GM20431 (cell line): ENCODE measurements around the gene FBXW7.

Experiments
- in situ Hi-C: fragments of 300-500 bp; cut with MseI, MboI; formaldehyde crosslinking; loops from one replicate; pipeline ENCODE4 v1.15.0; 2020; ENCODE audit warnings: low sequenced_read_pairs; ENCODE audit not compliant: unreplicated experiment

Gene FBXW7, protein sequence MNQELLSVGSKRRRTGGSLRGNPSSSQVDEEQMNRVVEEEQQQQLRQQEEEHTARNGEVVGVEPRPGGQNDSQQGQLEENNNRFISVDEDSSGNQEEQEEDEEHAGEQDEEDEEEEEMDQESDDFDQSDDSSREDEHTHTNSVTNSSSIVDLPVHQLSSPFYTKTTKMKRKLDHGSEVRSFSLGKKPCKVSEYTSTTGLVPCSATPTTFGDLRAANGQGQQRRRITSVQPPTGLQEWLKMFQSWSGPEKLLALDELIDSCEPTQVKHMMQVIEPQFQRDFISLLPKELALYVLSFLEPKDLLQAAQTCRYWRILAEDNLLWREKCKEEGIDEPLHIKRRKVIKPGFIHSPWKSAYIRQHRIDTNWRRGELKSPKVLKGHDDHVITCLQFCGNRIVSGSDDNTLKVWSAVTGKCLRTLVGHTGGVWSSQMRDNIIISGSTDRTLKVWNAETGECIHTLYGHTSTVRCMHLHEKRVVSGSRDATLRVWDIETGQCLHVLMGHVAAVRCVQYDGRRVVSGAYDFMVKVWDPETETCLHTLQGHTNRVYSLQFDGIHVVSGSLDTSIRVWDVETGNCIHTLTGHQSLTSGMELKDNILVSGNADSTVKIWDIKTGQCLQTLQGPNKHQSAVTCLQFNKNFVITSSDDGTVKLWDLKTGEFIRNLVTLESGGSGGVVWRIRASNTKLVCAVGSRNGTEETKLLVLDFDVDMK

GRCh38 chr4:152535903-152536544 lies at the start of gene FBXW7:
Gene FBXW7, minus strand, starts transcription at chr4:152536092. Its CDS starts 124,289 bp downstream, at chr4:152411803.
- in situ Hi-C loops: no loop called here

DNA sequence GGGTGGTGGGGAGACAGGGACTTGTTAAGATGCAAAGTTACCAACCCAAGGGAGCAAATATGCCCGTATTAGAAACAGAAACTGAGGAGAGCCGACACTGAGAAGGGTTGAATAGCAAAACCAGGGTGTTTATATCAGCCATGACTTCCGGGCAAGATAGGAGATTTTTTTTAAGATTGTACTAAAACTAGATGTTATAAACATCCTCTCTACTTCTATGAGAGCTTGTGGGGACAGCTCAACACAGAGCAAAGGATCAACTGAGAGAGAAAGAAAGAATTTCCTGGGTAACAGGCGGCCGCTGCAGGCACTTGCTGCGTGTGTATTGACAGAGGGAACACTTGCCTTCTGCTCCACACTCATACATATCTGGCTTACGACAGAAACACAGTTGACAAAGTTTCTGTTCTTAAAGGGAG lies 49.1 kb upstream of the FBXW7 start:
- in situ Hi-C loops: no loop called here

DNA sequence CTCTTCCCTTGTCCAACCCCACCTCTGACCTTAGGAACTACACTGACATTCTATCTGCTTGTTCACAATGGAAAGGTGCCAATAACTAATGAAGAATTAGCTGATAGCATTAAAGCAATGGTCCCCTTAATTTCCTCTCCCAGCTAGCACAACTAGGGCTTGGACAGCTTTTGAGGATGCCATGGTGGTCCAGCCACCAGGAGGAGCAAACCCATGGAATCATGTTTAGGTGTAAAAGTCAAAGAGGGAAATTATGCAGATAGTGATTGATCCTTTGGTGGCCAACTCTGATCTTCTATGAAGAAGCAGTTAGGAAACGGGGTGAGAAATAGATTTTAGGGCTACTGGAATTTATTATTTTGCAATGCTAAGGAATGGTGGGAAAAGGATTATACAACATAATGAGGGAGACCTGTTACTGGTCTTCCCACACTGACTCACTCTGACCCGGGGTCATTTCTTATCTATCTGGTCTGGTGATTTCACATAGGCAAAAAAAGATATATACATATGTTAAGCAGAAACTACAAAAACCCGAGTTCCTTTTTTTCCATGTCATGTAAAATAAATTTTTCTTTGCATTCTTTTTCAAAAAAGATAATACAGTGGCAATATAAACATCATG lies 45.8 kb upstream of the FBXW7 start:
- in situ Hi-C loops: no loop called here

GRCh38 chr4:152579916-152580315 lies 44.0 kb upstream of the FBXW7 start:
- in situ Hi-C loops: no loop called here

DNA sequence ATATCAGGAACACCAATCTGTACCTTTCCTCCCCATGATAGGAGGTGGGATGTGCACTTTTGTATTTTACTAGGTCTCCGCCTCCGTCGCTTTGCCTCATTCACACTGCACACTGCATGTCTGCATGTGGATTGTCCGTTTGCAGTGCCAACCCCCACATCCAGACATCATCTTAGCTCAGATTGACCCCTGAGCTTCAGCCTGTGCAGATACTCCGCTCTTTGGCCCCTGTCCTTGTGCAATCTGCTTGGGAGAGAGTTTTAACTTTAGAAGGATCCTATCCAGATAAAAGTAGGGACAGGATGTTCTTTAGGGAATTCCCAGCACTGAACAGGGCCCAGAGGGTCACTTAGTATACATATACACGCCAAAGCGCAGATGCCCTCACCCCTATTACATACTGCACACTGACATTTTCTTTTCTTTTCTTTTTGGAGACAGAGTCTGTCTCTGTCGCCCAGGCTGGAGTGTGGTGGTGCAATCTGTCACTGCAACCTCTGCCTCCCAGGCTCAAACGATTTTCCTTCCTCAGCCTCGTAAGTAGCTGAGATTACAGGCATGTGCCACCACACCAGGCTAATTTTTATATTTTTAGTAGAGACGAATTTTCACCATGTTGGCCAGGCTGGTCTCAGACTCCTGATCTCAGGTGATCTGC lies 43.3 kb upstream of the FBXW7 start:
- in situ Hi-C loops: no loop called here

DNA sequence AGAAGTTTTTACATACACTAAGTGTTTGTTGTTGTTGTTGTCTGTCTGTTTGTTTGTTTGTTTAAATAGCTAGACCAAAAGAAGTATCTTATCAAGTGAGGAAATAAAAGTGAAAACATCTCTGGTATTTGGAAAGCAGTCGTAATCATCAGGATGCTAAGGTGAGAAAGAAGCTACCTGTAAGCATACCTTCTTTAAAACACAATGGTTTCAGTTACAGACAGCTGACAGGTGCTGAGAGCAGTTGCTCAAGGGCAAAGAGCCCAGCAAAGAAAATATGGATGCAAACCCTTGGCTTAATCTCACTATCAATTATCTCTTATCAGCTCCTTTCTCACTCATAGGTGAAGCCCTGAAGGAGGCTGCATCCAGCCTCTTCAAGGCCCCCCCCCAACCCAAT lies 42.8 kb upstream of the FBXW7 start:
- in situ Hi-C loops: no loop called here

DNA sequence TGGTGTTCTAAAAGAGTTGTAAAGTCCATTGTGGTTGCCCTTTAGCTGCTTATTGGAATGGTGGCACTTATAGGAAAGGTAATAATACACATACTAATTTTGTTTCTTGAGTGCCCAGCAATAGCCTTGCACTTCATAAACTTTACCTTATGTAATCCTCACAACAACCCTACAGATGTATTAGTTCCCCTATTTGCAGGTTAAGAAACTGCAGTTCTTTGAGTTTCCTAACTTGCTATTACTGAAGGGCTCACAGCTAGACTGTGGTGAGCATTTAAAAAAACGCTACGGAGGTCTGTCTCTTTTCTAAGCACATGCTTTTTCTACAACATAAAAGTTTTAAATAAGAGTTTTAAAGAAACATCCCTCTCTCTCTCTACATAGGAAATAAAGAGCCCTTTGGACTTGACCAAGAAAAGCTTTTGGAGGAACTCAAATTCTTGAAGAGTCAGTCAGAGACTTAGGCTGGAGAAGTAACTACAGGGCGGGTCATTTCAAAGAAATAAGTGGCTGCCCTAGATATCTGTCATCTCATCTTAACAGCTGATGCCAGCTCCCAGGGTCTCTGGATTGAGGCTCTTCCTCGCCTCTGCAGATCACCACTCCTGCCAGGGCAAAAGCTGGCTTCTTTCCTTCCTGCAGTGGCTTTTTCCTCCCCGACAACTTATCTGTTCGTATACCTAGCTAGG lies 42.0 kb upstream of the FBXW7 start:
- in situ Hi-C loops: no loop called here

- in situ Hi-C loops: no loop called here
Measured at GRCh38 chr4:152575533-152575932, 39.6 kb upstream of the FBXW7 start.

GRCh38 chr4:152573861-152574260 lies 38.0 kb upstream of the FBXW7 start:
- in situ Hi-C loops: no loop called here

- in situ Hi-C loops: no loop called here
Measured at GRCh38 chr4:152572417-152573086, 36.7 kb upstream of the FBXW7 start.

GRCh38 chr4:152571770-152572169 lies 35.9 kb upstream of the FBXW7 start:
- in situ Hi-C loops: no loop called here

DNA sequence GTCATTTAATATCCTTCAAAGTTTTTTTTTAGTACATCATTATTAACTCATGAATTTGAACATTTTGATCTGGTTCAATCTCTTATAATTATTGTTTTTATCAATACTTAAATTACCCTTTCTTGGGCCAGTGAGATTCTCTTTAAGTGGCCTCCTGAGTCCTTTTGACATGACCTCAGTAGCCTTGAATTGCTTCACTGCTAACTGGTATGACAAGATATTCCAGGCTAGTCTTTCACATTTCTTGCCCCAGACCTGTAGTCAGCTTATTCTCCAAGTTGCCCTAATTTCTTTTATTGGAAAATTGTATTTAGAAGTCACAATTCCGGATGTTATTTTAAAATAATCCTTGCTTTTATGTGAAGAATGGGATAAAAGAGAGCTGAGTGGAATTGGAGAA lies 35.4 kb upstream of the FBXW7 start:
- in situ Hi-C loops: no loop called here

DNA sequence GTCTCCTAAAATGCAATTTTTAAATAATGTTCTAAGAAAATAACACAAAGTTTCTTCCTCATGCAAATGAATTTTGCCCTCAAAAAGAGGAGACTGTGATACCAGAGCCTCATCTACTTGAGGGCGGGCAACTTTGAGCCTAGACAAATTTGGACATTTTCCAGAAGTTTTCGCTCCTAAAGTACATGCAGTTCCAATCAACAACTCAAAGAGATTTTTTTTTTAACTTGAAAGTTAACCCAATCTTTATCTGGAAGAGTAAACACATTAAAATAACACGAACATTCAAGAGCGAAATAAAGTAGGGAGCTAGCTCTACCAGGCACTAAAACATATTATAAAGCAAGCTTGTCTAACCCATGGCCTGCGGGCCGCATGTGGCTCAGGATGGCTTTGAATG lies 29.4 kb upstream of the FBXW7 start:
- in situ Hi-C loops: no loop called here

GRCh38 chr4:152564336-152564735 lies 28.4 kb upstream of the FBXW7 start:
- in situ Hi-C loops: no loop called here

GRCh38 chr4:152563209-152563608 lies 27.3 kb upstream of the FBXW7 start:
- in situ Hi-C loops: no loop called here

- in situ Hi-C loops: no loop called here
Measured at GRCh38 chr4:152559641-152560040, 23.7 kb upstream of the FBXW7 start.

DNA sequence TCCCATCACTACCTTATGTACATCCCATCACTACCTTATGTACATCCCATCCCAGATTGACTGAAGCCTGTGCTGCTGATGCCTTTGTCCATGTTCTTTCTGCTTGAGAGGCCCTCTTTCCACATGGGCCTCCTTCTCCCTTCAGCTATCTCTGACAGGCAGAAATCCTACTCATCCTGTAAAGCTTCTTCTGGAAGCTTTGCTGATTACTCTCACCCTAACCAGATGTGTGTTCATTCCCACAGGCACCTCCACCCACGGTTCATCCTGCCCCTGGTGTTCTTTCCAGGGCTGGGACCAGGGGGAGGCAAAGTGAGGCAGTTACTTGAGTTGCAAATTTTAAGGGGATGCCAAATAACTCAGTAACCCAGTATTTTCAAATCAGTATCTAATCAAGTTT lies 22.5 kb upstream of the FBXW7 start:
- in situ Hi-C loops: no loop called here

- in situ Hi-C loops: no loop called here
Measured at GRCh38 chr4:152556834-152557233, 20.9 kb upstream of the FBXW7 start.

DNA sequence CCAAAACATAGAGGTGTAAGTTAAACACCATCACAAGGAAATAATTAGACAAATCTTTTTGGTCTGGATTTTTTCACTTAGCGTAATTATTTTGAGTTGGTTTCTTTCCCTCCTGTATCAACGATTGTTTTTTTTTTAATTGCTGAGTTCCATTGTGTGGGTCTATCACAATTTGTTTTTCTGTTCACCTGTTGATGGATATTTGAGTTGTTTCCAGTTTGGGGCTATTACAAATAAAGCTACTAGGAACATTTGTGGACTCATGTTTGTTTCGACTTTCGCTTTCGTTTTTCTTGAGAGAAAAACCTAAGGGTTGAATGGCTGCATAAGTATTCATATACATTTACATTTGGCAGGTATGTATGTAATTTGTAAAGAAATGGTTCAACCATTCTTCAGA lies 20.4 kb upstream of the FBXW7 start:
- in situ Hi-C loops: no loop called here
